DOHH2 (cell line): Measurements from ENCODE around the gene DYNC2H1.

Experiments used
- H3F3A ChIP-seq: fragments of 200-600 bp; sonication (generic), shearing (Covaris generic); 2 replicates; pipeline ENCODE4 v1.6.0; 2016; ENCODE audit warnings: antibody characterized with exemption, mild to moderate bottlenecking; ENCODE audit not compliant: control insufficient read depth, insufficient read depth
- H3K27ac ChIP-seq: fragments of 200-600 bp; sonication (generic); 2 replicates; pipeline ENCODE4 v1.5.1; 2014; ENCODE audit warnings: low read depth, mild to moderate bottlenecking, low read length, moderate library complexity
- H3K27me3 ChIP-seq: fragments of 200-600 bp; sonication (generic); 2 replicates; pipeline ENCODE4 v1.6.1; 2014; ENCODE audit warnings: mild to moderate bottlenecking, low read length, mixed read lengths; ENCODE audit not compliant: control insufficient read depth
- H3K36me3 ChIP-seq: fragments of 200-600 bp; sonication (generic); 2 replicates; pipeline ENCODE4 v1.6.1; 2014; ENCODE audit warnings: mild to moderate bottlenecking, low read length, moderate library complexity, mixed read lengths; ENCODE audit not compliant: control insufficient read depth
- H3K4me1 ChIP-seq: fragments of 200-600 bp; sonication (generic); 2 replicates; pipeline ENCODE4 v1.6.1; 2014; ENCODE audit warnings: mild to moderate bottlenecking, low read length, mixed read lengths; ENCODE audit not compliant: control insufficient read depth
- H3K4me2 ChIP-seq: fragments of 200-600 bp; sonication (generic); 2 replicates; pipeline ENCODE4 v1.6.0; 2014; ENCODE audit warnings: mild to moderate bottlenecking, low read length, moderate library complexity
- H3K4me3 ChIP-seq: fragments of 200-600 bp; sonication (generic); 2 replicates; pipeline ENCODE4 v1.5.1; 2014; ENCODE audit warnings: mild to moderate bottlenecking, low read length, mixed read lengths
- H3K79me2 ChIP-seq: fragments of 200-600 bp; sonication (generic); 2 replicates; pipeline ENCODE4 v1.6.1; 2014; ENCODE audit warnings: mild to moderate bottlenecking, low read length, mixed read lengths; ENCODE audit not compliant: control insufficient read depth
- H3K9me2 ChIP-seq: fragments of 200-600 bp; sonication (generic); replicated peaks from 2 replicates; pipeline ENCODE4 v1.6.1; 2014; ENCODE audit warnings: mild to moderate bottlenecking, low read length, mixed read lengths; ENCODE audit not compliant: control insufficient read depth
- H3K9me3 ChIP-seq: fragments of 200-600 bp; sonication (generic); 2 replicates; pipeline ENCODE4 v1.6.1; 2014; ENCODE audit warnings: antibody characterized with exemption, low read length, mixed read lengths; ENCODE audit not compliant: control insufficient read depth, insufficient read depth
- H4K20me1 ChIP-seq: fragments of 200-600 bp; sonication (generic); 2 replicates; pipeline ENCODE4 v1.6.0; 2014; ENCODE audit warnings: low read depth, mild to moderate bottlenecking, antibody characterized with exemption, low read length, moderate library complexity; ENCODE audit not compliant: control insufficient read depth, insufficient read depth
- EZH2phosphoT487 ChIP-seq: fragments of 200-600 bp; sonication (generic); IDR thresholded peaks from 2 replicates; pipeline ENCODE4 v1.6.1; 2017; ENCODE audit warnings: borderline replicate concordance, mild to moderate bottlenecking, antibody characterized with exemption, low read length, moderate library complexity, mixed read lengths
- TF ChIP-seq, protein P1 (sequence below): fragments of 200-600 bp; sonication (generic); IDR thresholded peaks from one replicate; pipeline ENCODE4 v1.5.1; 2014; ENCODE audit warnings: antibody characterized with exemption, mild to moderate bottlenecking, low read depth, low read length; ENCODE audit not compliant: poor library complexity, severe bottlenecking

The DYNC2H1 gene

DNA sequence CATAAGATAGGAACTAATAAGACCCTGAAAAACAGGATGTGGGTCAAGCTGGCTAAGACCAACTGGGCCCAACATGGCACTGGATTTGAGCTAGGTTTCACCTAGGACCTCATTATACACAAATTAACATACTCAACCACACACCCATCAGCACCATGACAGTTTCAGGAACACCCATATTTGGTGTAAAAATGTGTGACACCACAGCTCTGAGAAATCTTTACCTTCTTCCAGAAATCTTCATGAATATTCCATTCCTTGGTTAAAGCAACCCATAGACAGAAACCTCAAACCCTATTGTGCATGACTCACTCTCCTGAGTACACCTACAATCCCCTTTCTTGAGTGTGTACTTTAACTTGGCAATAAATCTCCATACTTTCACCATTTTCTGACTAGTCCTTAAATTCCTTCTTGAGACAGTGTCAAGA, 378.8 kb downstream of the DYNC2H1 start:
- H3F3A ChIP-seq = no peaks in the 10 kb centered on the region
- H3K36me3 ChIP-seq = no peaks in the 10 kb centered on the region
- no peaks in the 10 kb centered on the region for H3K27me3 ChIP-seq
- H3K79me2 ChIP-seq = no peaks in the 10 kb centered on the region
- no peak overlapping the region for H3K27ac ChIP-seq
- no peak overlapping the region for H3K4me3 ChIP-seq
- no peaks in the 10 kb centered on the region for H3K4me1 ChIP-seq
- H3K9me2 ChIP-seq = no peaks in the 10 kb centered on the region
- peaks cover 4% of the 10 kb centered on the region; the same call in 1 of the 2 replicates for H3K9me3 ChIP-seq
- H4K20me1 ChIP-seq = no peaks in the 10 kb centered on the region
- no peak overlapping the region for H3K4me2 ChIP-seq
- TF ChIP-seq EZH2phosphoT487 = no peak
- TF ChIP-seq, protein P1, sequence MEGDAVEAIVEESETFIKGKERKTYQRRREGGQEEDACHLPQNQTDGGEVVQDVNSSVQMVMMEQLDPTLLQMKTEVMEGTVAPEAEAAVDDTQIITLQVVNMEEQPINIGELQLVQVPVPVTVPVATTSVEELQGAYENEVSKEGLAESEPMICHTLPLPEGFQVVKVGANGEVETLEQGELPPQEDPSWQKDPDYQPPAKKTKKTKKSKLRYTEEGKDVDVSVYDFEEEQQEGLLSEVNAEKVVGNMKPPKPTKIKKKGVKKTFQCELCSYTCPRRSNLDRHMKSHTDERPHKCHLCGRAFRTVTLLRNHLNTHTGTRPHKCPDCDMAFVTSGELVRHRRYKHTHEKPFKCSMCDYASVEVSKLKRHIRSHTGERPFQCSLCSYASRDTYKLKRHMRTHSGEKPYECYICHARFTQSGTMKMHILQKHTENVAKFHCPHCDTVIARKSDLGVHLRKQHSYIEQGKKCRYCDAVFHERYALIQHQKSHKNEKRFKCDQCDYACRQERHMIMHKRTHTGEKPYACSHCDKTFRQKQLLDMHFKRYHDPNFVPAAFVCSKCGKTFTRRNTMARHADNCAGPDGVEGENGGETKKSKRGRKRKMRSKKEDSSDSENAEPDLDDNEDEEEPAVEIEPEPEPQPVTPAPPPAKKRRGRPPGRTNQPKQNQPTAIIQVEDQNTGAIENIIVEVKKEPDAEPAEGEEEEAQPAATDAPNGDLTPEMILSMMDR = no peak

DNA sequence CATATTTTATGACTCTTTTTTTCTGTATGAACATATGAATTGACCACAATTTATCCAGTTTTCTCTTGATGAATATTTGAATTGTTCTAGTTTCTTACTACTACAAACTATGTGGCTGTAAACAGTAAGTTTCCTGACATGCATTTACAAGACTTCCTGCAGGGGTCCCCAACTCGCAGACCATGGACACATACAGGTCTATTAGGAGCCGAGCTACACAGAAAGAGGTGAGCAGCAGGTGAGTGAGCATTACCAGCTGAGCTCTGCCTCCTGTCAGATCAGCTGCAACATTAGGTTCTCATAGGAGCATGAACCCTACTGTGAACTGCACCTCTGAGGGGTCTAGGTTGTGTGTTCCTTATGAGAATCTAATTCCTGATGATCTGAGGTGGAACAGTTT, 379.4 kb downstream of the DYNC2H1 start:
- H3K4me3 ChIP-seq = no peak overlapping the region
- H3K27me3 ChIP-seq = no peaks in the 10 kb centered on the region
- no peak overlapping the region for H3K27ac ChIP-seq
- no peaks in the 10 kb centered on the region for H3F3A ChIP-seq
- H3K79me2 ChIP-seq = no peaks in the 10 kb centered on the region
- no peaks in the 10 kb centered on the region for H3K4me1 ChIP-seq
- no peaks in the 10 kb centered on the region for H3K36me3 ChIP-seq
- no peaks in the 10 kb centered on the region for H3K9me2 ChIP-seq
- TF ChIP-seq, protein P1 = no peak
- no peak for TF ChIP-seq EZH2phosphoT487
- peaks cover 4% of the 10 kb centered on the region; the same call in 1 of the 2 replicates for H3K9me3 ChIP-seq
- no peak overlapping the region for H3K4me2 ChIP-seq
- no peaks in the 10 kb centered on the region for H4K20me1 ChIP-seq

DNA sequence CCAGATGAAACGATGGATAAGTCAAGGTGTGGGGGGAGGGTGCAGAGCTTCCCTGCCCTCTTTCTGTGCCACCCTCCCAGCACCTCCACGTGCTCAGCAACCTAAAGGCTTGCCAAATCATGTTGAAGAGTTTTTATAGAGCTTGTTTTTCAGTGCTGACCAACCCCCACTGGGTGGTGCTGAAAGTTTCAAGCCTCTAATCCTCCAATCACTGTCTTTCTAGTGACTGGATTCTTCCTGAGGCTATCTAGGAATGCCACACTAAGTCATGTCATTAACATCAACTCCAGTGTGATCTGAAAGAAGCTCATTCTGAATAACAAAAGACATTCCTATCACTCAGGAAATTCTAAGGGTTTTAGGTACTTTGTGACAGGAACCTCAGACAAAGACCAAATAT, 382.6 kb downstream of the DYNC2H1 start:
- H3K9me2 ChIP-seq = no peaks in the 10 kb centered on the region
- TF ChIP-seq EZH2phosphoT487 = no peak
- TF ChIP-seq, protein P1 = no peak
- no peaks in the 10 kb centered on the region for H3K4me1 ChIP-seq
- H3K4me2 ChIP-seq = no peak overlapping the region
- H3K4me3 ChIP-seq = no peak overlapping the region
- no peaks in the 10 kb centered on the region for H3K27me3 ChIP-seq
- peaks cover 4% of the 10 kb centered on the region; the same call in 1 of the 2 replicates for H3K9me3 ChIP-seq
- no peaks in the 10 kb centered on the region for H4K20me1 ChIP-seq
- no peak overlapping the region for H3K27ac ChIP-seq
- no peaks in the 10 kb centered on the region for H3K36me3 ChIP-seq
- no peaks in the 10 kb centered on the region for H3F3A ChIP-seq
- H3K79me2 ChIP-seq = no peaks in the 10 kb centered on the region

DNA sequence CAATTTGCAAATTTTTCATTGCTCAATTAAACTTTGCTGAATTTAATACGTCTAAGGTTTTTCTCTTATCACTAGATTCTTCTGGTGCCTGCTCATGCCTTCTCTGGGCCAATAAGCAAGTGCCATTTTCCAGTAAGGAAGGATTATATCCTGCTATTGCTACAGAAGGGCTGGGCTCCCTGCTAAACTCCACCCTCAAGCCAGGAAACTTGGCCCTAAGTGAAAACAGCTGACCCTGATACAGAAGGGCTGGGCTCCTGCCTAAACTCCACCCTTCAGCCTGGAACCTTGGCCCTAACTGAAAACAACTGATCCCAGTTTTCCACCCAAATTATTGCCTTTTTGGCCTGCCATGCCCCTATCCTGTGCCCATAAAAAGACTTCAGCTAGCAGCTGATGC, 385.3 kb downstream of the DYNC2H1 start:
- no peak overlapping the region for H3K4me3 ChIP-seq
- H3K79me2 ChIP-seq = no peaks in the 10 kb centered on the region
- TF ChIP-seq, protein P1 = no peak
- TF ChIP-seq EZH2phosphoT487 = no peak
- H3K27me3 ChIP-seq = no peaks in the 10 kb centered on the region
- H3K9me2 ChIP-seq = no peaks in the 10 kb centered on the region
- no peaks in the 10 kb centered on the region for H4K20me1 ChIP-seq
- no peaks in the 10 kb centered on the region for H3K4me1 ChIP-seq
- no peaks in the 10 kb centered on the region for H3F3A ChIP-seq
- no peak overlapping the region for H3K4me2 ChIP-seq
- H3K36me3 ChIP-seq = no peaks in the 10 kb centered on the region
- no peak overlapping the region for H3K27ac ChIP-seq
- peaks cover 4% of the 10 kb centered on the region; the same call in 1 of the 2 replicates for H3K9me3 ChIP-seq
